ENCODE measurements around the gene WDFY2. TPM values are rescaled to one million over a fixed set of nuclear protein-coding genes. Genes with fewer than 3 reads are reported as not detected.
A peak's percentile ranks its signal among the peaks of the same experiment; 100 is the strongest.

WDFY2 gene
- total RNA-seq, 1 donor from 2014 or later = 6.8 TPM

DNA sequence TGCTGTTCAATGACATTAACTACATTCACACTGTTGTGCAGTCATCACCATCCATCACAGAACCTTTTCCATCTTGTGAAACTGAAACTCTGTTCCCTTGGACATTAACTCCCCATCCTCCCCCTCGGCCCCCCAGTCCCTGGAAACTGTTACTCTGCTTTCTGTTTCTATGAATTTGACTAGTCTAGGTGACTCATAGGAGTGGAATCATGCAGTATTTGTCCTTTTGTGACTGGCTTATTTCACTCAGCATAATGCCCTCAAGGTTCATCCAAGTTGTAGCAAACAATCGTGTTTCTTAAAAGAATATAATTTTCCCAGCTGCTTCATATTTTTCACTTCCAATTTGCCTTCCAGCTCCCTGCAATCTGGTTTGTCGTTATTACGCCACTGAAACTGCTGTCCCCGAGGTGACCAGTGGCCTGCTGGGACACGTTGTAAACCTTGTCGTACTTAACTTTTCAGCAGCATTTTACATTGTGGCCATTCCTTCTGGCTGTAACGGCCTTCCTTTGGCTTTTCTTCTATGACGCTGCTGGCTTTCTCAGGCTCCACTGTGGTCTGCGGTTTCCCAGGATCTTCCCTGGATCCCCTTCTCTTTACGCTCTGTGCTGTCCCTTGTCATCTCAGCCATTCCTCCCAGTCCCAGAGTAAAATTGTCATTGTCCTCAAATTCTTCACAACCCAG, 145.7 kb downstream of the WDFY2 start:
- Histone ChIP-seq H3K36me3 (ENCODE audit: control insufficient read depth in 3 of 3, insufficient read depth in 3 of 3, low read length in 3 of 3) (peaks cover 0 to 3% (median 0%) of the 10 kb centered on the region in 3 donors), H3K4me3 (ENCODE audit: low read length in 3 of 3) (peak overlapping the region; percentile 25 to 38 (median 30)), H3K27me3 (ENCODE audit: control insufficient read depth in 3 of 3, insufficient read depth in 3 of 3, low read length in 3 of 3) (no peaks in the 10 kb centered on the region), H3K4me1 (ENCODE audit: control insufficient read depth in 3 of 3, insufficient read depth in 3 of 3, low read length in 3 of 3) (peaks cover 7 to 17% (median 14%) of the 10 kb centered on the region in 3 donors), H3K9ac (ENCODE audit: low read depth in 1 of 3, low read length in 3 of 3) (peak overlapping the region in 2 of 3 donors; percentile 42 to 45), H3K9me3 (ENCODE audit: control insufficient read depth in 3 of 3, low read length in 3 of 3) (no peaks in the 10 kb centered on the region), H3K27ac (ENCODE audit: low read depth, low read length) (peak overlapping the region; percentile 81)

DNA sequence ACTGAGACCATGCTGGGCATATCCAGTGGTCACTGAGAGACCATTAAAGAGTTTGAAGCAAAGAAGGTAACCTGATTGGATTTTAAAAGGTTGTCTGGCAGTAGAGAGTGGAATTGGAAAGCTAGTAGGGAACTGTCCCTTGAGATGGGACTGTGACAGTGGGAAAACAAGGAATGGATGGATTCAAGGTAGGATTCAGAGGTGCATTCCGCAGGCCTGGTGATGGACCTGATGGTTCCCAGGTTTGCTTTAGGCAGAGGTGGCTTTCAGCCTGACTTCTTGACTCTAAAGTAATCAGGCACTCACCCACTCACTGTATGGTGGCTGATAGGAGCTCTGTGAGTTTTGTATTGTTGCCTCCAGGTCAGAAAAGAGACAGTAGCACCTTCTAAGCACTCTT, 146.7 kb downstream of the WDFY2 start:
- peaks cover 0 to 3% (median 0%) of the 10 kb centered on the region in 3 donors for H3K36me3 ChIP-seq (ENCODE audit: control insufficient read depth in 3 of 3, insufficient read depth in 3 of 3, low read length in 3 of 3)
- no peak overlapping the region for H3K9ac ChIP-seq (ENCODE audit: low read depth in 1 of 3, low read length in 3 of 3)
- no peaks in the 10 kb centered on the region for H3K9me3 ChIP-seq (ENCODE audit: control insufficient read depth in 3 of 3, low read length in 3 of 3)
- peaks cover 7 to 17% (median 14%) of the 10 kb centered on the region in 3 donors for H3K4me1 ChIP-seq (ENCODE audit: control insufficient read depth in 3 of 3, insufficient read depth in 3 of 3, low read length in 3 of 3)
- no peak overlapping the region for H3K4me3 ChIP-seq (ENCODE audit: low read length in 3 of 3)
- H3K27me3 ChIP-seq (ENCODE audit: control insufficient read depth in 3 of 3, insufficient read depth in 3 of 3, low read length in 3 of 3) = no peaks in the 10 kb centered on the region
- peak overlapping the region; percentile 81 for H3K27ac ChIP-seq (ENCODE audit: low read depth, low read length)

GRCh38 chr13:51731759-51732158, 147.5 kb downstream of the WDFY2 start:
- H3K36me3 ChIP-seq (ENCODE audit: control insufficient read depth in 3 of 3, insufficient read depth in 3 of 3, low read length in 3 of 3) = peaks cover 0 to 3% (median 0%) of the 10 kb centered on the region in 3 donors
- H3K9ac ChIP-seq (ENCODE audit: low read depth in 1 of 3, low read length in 3 of 3) = no peak overlapping the region
- H3K4me3 ChIP-seq (ENCODE audit: low read length in 3 of 3) = no peak overlapping the region
- H3K4me1 ChIP-seq (ENCODE audit: control insufficient read depth in 3 of 3, insufficient read depth in 3 of 3, low read length in 3 of 3) = peaks cover 7 to 17% (median 14%) of the 10 kb centered on the region in 3 donors
- H3K9me3 ChIP-seq (ENCODE audit: control insufficient read depth in 3 of 3, low read length in 3 of 3) = no peaks in the 10 kb centered on the region
- no peaks in the 10 kb centered on the region for H3K27me3 ChIP-seq (ENCODE audit: control insufficient read depth in 3 of 3, insufficient read depth in 3 of 3, low read length in 3 of 3)
- H3K27ac ChIP-seq (ENCODE audit: low read depth, low read length) = peak overlapping the region; percentile 13

GRCh38 chr13:51733374-51734298, 149.4 kb downstream of the WDFY2 start:
- H3K9ac ChIP-seq (ENCODE audit: low read depth in 1 of 3, low read length in 3 of 3) = no peak overlapping the region
- H3K4me3 ChIP-seq (ENCODE audit: low read length in 3 of 3) = no peak overlapping the region
- H3K9me3 ChIP-seq (ENCODE audit: control insufficient read depth in 3 of 3, low read length in 3 of 3) = no peaks in the 10 kb centered on the region
- peaks cover 7 to 17% (median 14%) of the 10 kb centered on the region in 3 donors for H3K4me1 ChIP-seq (ENCODE audit: control insufficient read depth in 3 of 3, insufficient read depth in 3 of 3, low read length in 3 of 3)
- H3K27ac ChIP-seq (ENCODE audit: low read depth, low read length) = no peak overlapping the region
- H3K27me3 ChIP-seq (ENCODE audit: control insufficient read depth in 3 of 3, insufficient read depth in 3 of 3, low read length in 3 of 3) = no peaks in the 10 kb centered on the region
- H3K36me3 ChIP-seq (ENCODE audit: control insufficient read depth in 3 of 3, insufficient read depth in 3 of 3, low read length in 3 of 3) = peaks cover 0 to 3% (median 0%) of the 10 kb centered on the region in 3 donors

- H3K27ac ChIP-seq (ENCODE audit: low read depth, low read length) = no peak overlapping the region
- peaks cover 7 to 14% (median 13%) of the 10 kb centered on the region in 3 donors for H3K4me1 ChIP-seq (ENCODE audit: control insufficient read depth in 3 of 3, insufficient read depth in 3 of 3, low read length in 3 of 3)
- no peaks in the 10 kb centered on the region for H3K27me3 ChIP-seq (ENCODE audit: control insufficient read depth in 3 of 3, insufficient read depth in 3 of 3, low read length in 3 of 3)
- no peaks in the 10 kb centered on the region for H3K9me3 ChIP-seq (ENCODE audit: control insufficient read depth in 3 of 3, low read length in 3 of 3)
- no peak overlapping the region for H3K9ac ChIP-seq (ENCODE audit: low read depth in 1 of 3, low read length in 3 of 3)
- peaks cover 0 to 4% (median 0%) of the 10 kb centered on the region in 3 donors for H3K36me3 ChIP-seq (ENCODE audit: control insufficient read depth in 3 of 3, insufficient read depth in 3 of 3, low read length in 3 of 3)
- no peak overlapping the region for H3K4me3 ChIP-seq (ENCODE audit: low read length in 3 of 3)
Observed at GRCh38 chr13:51734786-51735185, 150.5 kb downstream of the WDFY2 start.

- no peaks in the 10 kb centered on the region for H3K27me3 ChIP-seq (ENCODE audit: control insufficient read depth in 3 of 3, insufficient read depth in 3 of 3, low read length in 3 of 3)
Observed at GRCh38 chr13:51737609-51738008, 153.3 kb downstream of the WDFY2 start.

GRCh38 chr13:51738226-51738905, 154.1 kb downstream of the WDFY2 start:
- Histone ChIP-seq H3K4me3 (ENCODE audit: low read length in 3 of 3) (no peak overlapping the region), H3K27ac (ENCODE audit: low read depth, low read length) (no peak overlapping the region), H3K4me1 (ENCODE audit: control insufficient read depth in 3 of 3, insufficient read depth in 3 of 3, low read length in 3 of 3) (no peaks in the 10 kb centered on the region), H3K9ac (ENCODE audit: low read depth in 1 of 3, low read length in 3 of 3) (no peak overlapping the region), H3K27me3 (ENCODE audit: control insufficient read depth in 3 of 3, insufficient read depth in 3 of 3, low read length in 3 of 3) (no peaks in the 10 kb centered on the region), H3K9me3 (ENCODE audit: control insufficient read depth in 3 of 3, low read length in 3 of 3) (no peaks in the 10 kb centered on the region), H3K36me3 (ENCODE audit: control insufficient read depth in 3 of 3, insufficient read depth in 3 of 3, low read length in 3 of 3) (peaks cover 0 to 5% (median 0%) of the 10 kb centered on the region in 3 donors)

More at GRCh38 chr13:51737609-51738008, 153.3 kb downstream of the WDFY2 start:
- Histone ChIP-seq H3K9ac (ENCODE audit: low read depth in 1 of 3, low read length in 3 of 3) (no peak overlapping the region), H3K4me3 (ENCODE audit: low read length in 3 of 3) (no peak overlapping the region), H3K27ac (ENCODE audit: low read depth, low read length) (no peak overlapping the region), H3K4me1 (ENCODE audit: control insufficient read depth in 3 of 3, insufficient read depth in 3 of 3, low read length in 3 of 3) (no peaks in the 10 kb centered on the region), H3K36me3 (ENCODE audit: control insufficient read depth in 3 of 3, insufficient read depth in 3 of 3, low read length in 3 of 3) (peaks cover 0 to 5% (median 0%) of the 10 kb centered on the region in 3 donors), H3K9me3 (ENCODE audit: control insufficient read depth in 3 of 3, low read length in 3 of 3) (no peaks in the 10 kb centered on the region)

DNA sequence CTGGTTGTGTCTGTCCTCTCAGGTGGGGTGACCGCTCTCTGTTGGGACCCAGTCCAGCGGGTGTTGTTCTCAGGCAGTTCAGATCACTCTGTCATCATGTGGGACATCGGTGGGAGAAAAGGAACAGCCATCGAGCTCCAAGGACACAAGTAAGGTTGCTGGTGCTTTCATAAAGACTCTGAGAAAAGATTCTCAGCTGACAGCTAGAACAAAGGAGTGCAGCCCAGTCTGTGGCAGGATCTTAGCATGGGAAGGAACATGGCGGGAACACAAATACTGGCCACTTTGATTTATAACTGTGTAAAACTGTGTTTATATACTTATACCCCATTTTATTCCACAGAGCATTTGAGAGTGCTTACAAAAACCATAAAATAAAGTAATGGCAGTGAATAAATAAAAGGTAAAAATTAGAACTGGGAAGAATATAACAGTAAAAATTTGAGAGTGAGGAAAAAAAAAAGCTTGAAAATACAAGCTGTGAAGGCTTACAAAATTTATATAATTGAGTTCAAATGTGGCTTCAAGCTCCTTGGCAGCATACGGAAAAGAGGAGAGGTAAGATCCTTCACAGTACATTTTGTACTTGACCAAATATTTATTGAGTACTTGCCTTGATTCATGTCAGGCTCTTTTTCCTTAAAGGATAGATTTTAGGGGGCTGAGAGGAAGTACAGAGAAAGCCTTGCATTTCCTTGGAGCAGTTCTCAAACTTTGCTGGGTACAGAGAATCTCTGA, 154.9 kb downstream of the WDFY2 start:
- no peaks in the 10 kb centered on the region for H3K4me1 ChIP-seq (ENCODE audit: control insufficient read depth in 3 of 3, insufficient read depth in 3 of 3, low read length in 3 of 3)
- H3K36me3 ChIP-seq (ENCODE audit: control insufficient read depth in 3 of 3, insufficient read depth in 3 of 3, low read length in 3 of 3) = peaks cover 0 to 5% (median 0%) of the 10 kb centered on the region in 3 donors
- H3K9me3 ChIP-seq (ENCODE audit: control insufficient read depth in 3 of 3, low read length in 3 of 3) = no peaks in the 10 kb centered on the region
- no peak overlapping the region for H3K4me3 ChIP-seq (ENCODE audit: low read length in 3 of 3)
- H3K27ac ChIP-seq (ENCODE audit: low read depth, low read length) = no peak overlapping the region
- peak overlapping the region in 1 of 3 donors; percentile 15 for H3K9ac ChIP-seq (ENCODE audit: low read depth in 1 of 3, low read length in 3 of 3)
- no peaks in the 10 kb centered on the region for H3K27me3 ChIP-seq (ENCODE audit: control insufficient read depth in 3 of 3, insufficient read depth in 3 of 3, low read length in 3 of 3)

DNA sequence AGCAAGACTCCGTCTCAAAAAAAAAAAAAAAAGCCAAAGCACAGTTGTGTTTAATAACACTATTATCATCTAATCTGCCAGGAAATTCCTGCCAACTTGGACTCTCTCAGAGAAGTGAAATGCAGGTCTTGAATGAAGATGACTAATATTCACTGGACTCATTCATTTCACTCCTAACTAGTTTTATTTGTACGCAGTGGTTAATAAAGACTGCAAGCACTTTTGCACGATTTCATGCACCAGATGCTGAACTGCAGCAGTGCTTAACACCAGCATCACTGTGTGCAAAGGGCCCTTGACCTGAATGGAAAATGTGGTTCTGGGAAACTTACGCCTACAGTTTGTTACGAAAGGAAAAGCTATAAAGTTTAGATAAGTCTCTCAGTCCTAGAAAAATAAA, 156.4 kb downstream of the WDFY2 start:
- H3K9ac ChIP-seq (ENCODE audit: low read depth in 1 of 3, low read length in 3 of 3) = no peak overlapping the region
- H3K36me3 ChIP-seq (ENCODE audit: control insufficient read depth in 3 of 3, insufficient read depth in 3 of 3, low read length in 3 of 3) = peaks cover 0 to 5% (median 0%) of the 10 kb centered on the region in 3 donors
- H3K4me3 ChIP-seq (ENCODE audit: low read length in 3 of 3) = no peak overlapping the region
- H3K9me3 ChIP-seq (ENCODE audit: control insufficient read depth in 3 of 3, low read length in 3 of 3) = no peaks in the 10 kb centered on the region
- no peaks in the 10 kb centered on the region for H3K4me1 ChIP-seq (ENCODE audit: control insufficient read depth in 3 of 3, insufficient read depth in 3 of 3, low read length in 3 of 3)
- H3K27me3 ChIP-seq (ENCODE audit: control insufficient read depth in 3 of 3, insufficient read depth in 3 of 3, low read length in 3 of 3) = no peaks in the 10 kb centered on the region
- H3K27ac ChIP-seq (ENCODE audit: low read depth, low read length) = no peak overlapping the region

All from skeletal muscle tissue (tissue), 4 donors.